K562 treated with DMSO at 1 percent for 12 hours (cell line): ENCODE data around the gene MRPS23. TPM values are rescaled to one million over a fixed set of nuclear protein-coding genes. Genes with fewer than 3 reads are reported as not detected.

Experiments used
- total RNA-seq: library from RNA; unstranded; fragments of 300-600 nt; gene quantifications from 2 replicates; pipeline ENCODE4 v1.2.3, GENCODE V29; 2022; ENCODE audit not compliant: insufficient read depth

The MRPS23 gene
- total RNA-seq = 41.6 and 46.0 TPM in 2 replicates

GRCh38 chr17:57849874-57850754 lies at the start of gene MRPS23:
MRPS23 (minus strand) TSS chr17:57850044; CDS start chr17:57850010, 34 bp downstream.

Other genes with a start within 250 kb of the MRPS23 start
- gene CCDC182, start 104.7 kb downstream of the MRPS23 start, total RNA-seq = not detected in 2 replicates
- 3.4 and 4.4 TPM in 2 replicates for gene CUEDC1, start 105.4 kb upstream of the MRPS23 start, total RNA-seq
- gene VEZF1, start 138.2 kb upstream of the MRPS23 start, total RNA-seq = 6.3 and 32.4 TPM in 2 replicates
- 73.9 and 164 TPM in 2 replicates for gene SRSF1, start 157.2 kb upstream of the MRPS23 start, total RNA-seq
- 9.0 and 22.6 TPM in 2 replicates for gene DYNLL2, start 233.4 kb upstream of the MRPS23 start, total RNA-seq